Measurements from ENCODE around the gene NAALADL2. TPM values are rescaled to one million over a fixed set of nuclear protein-coding genes. Genes with fewer than 3 reads are reported as not detected.

The NAALADL2 gene
- total RNA-seq, 1 experiment from 2014 or later: 1.6 TPM

- Histone ChIP-seq H3K4ac (ENCODE audit: low read depth, low read length) (no peak overlapping the region), H2BK12ac (ENCODE audit: insufficient read length, low read depth, low read length) (no peak overlapping the region), H3K4me2 (ENCODE audit: insufficient read depth, insufficient read length, low read length) (no peak overlapping the region), H2AFZ (ENCODE audit: low read length) (no peak overlapping the region), H4K5ac (ENCODE audit: insufficient read length, low read depth, low read length) (no peak overlapping the region), H4K91ac (ENCODE audit: insufficient read length, low read depth, low read length) (no peak overlapping the region), H3K4me1 (ENCODE audit: insufficient read depth, low read length) (no peaks in the 10 kb centered on the region), H4K20me1 (ENCODE audit: control insufficient read depth, insufficient read depth, insufficient read length) (no peaks in the 10 kb centered on the region), H3K27me3 (ENCODE audit: insufficient read depth, low read length) (no peaks in the 10 kb centered on the region), H2BK120ac (ENCODE audit: low read depth, low read length, poor library complexity, severe bottlenecking) (no peak overlapping the region), H3K14ac (ENCODE audit: insufficient read depth, low read length) (no peak overlapping the region), H2BK5ac (ENCODE audit: insufficient read length, low read length) (no peak overlapping the region), H3K79me1 (ENCODE audit: insufficient read depth, low read depth, low read length, poor library complexity, severe bottlenecking) (no peaks in the 10 kb centered on the region), H2BK20ac (ENCODE audit: low read depth, low read length, poor library complexity, severe bottlenecking) (no peak overlapping the region), H3K9ac (ENCODE audit: extremely low read depth, insufficient read length, low read length) (no peak overlapping the region), H3K27ac (ENCODE audit: insufficient read length, low read depth, low read length) (no peak overlapping the region), H3K23me2 (ENCODE audit: insufficient read length, low read depth, low read length, poor library complexity, severe bottlenecking) (no peaks in the 10 kb centered on the region), H3K56ac (ENCODE audit: insufficient read length, low read depth, low read length) (no peak overlapping the region), H3K9me3 (ENCODE audit: control insufficient read depth, low read depth, low read length) (no peaks in the 10 kb centered on the region), H3K23ac (ENCODE audit: insufficient read length, low read depth, low read length) (no peak overlapping the region), H3T11ph (ENCODE audit: low read length) (no peak overlapping the region), H2AK5ac (ENCODE audit: insufficient read length, low read length) (no peak overlapping the region), H2BK15ac (ENCODE audit: low read depth, low read length) (no peak overlapping the region), H3K79me2 (ENCODE audit: insufficient read depth, low read length) (no peaks in the 10 kb centered on the region), H3K18ac (ENCODE audit: insufficient read length, low read depth, low read length) (no peak overlapping the region), H4K8ac (replicated peaks; ENCODE audit: insufficient read length, low read depth, low read length) (no peak overlapping the region)
- Mint-ChIP-seq H3K9me3 (0 out of 5 replicates have a peak, but pooled peaks cover 0 to 2% of the 10 kb centered on the region in 2 experiments), H3K27me3 (ENCODE audit: low read depth) (no peaks in the 10 kb centered on the region), H3K36me3 (ENCODE audit: insufficient read depth in 1 of 3, low read depth in 3 of 3) (no peaks in the 10 kb centered on the region; a peak in 1 of 7 replicates), H3K27ac (no peak overlapping the region), H3K4me3 (no peak overlapping the region), H3K4me1 (peaks cover 2% of the 10 kb centered on the region in 2 experiments)
- WGBS (ENCODE audit: extremely low coverage, insufficient read length, low lambda C conversion rate): no CpG with 5 or more reads among the region's 2 CpGs
- TF ChIP-seq CTCF (conservative IDR thresholded peaks at IDR 0.05): no peak
- DNase-seq: no peak
These were observed 72.6 kb downstream of the NAALADL2 start for GRCh38 chr3:174931473-174932353.

Measured in H9 (cell line).